IMR-90 (cell line): ENCODE measurements around the gene PRKCG. TPM values are rescaled to one million over a fixed set of nuclear protein-coding genes. Genes with fewer than 3 reads are reported as not detected.

Source experiments
- ATAC-seq: fragments of 200-7000 bp; cut with Tn5 transposase; 2 replicates; pipeline ENCODE4 v1.9.1; 2020; ENCODE audit warnings: low read depth, mild to moderate bottlenecking, moderate library complexity
- BruUV-seq: library from RNA; stranded (reverse); fragments of 400-500 nt; replicated peaks from 2 replicates; lab custom pipeline; 2021; lab: Mats Ljungman, UMichigan
- CTCF ChIA-PET: fragments of 300-600 bp; formaldehyde crosslinking; extraction: SDS; loops from one replicate; lab custom pipeline; 2021; ENCODE audit warnings: antibody characterized with exemption; lab: Yijun Ruan, JAX
- POLR2A ChIA-PET: fragments of 300-600 bp; sonication (Branson Sonifier 250); formaldehyde crosslinking; loops from one replicate; lab custom pipeline; 2022; ENCODE audit warnings: antibody characterized with exemption; ENCODE audit not compliant: unreplicated experiment; lab: Charles Lee
- DNase-seq: peaks from one replicate; pipeline ENCODE4 v3.0.0; 2013
- H2AFZ ChIP-seq: replicated peaks from 2 replicates; pipeline ENCODE3; 2013; ENCODE audit warnings: low read length, mild to moderate bottlenecking; ENCODE audit not compliant: poor library complexity
- H2AK5ac ChIP-seq: 2 replicates; pipeline ENCODE4 v1.6.1; 2013; ENCODE audit warnings: low read depth, low read length, inconsistent platforms
- H2AK9ac ChIP-seq: replicated peaks from 2 replicates; pipeline ENCODE3; 2013; ENCODE audit warnings: mild to moderate bottlenecking, low read depth, low read length, moderate library complexity; ENCODE audit not compliant: poor library complexity
- H2BK120ac ChIP-seq: 2 replicates; pipeline ENCODE4 v1.6.1; 2013; ENCODE audit warnings: low read depth, low read length, inconsistent platforms
- H2BK15ac ChIP-seq: 3 replicates; pipeline ENCODE4 v1.6.1; 2013; ENCODE audit warnings: low read depth, low read length, inconsistent platforms
- H2BK20ac ChIP-seq: 2 replicates; pipeline ENCODE4 v1.6.1; 2013; ENCODE audit warnings: low read depth, mild to moderate bottlenecking, inconsistent platforms, low read length, moderate library complexity
- H2BK5ac ChIP-seq: 2 replicates; pipeline ENCODE4 v1.6.1; 2013; ENCODE audit warnings: mild to moderate bottlenecking, low read depth, low read length, inconsistent platforms; ENCODE audit not compliant: poor library complexity, severe bottlenecking
- H3K14ac ChIP-seq: replicated peaks from 2 replicates; pipeline ENCODE4 v1.6.1; 2013; ENCODE audit warnings: low read depth, low read length, inconsistent platforms
- H3K18ac ChIP-seq: 2 replicates; pipeline ENCODE4 v1.6.1; 2013; ENCODE audit warnings: low read depth, low read length, control low read depth
- H3K23ac ChIP-seq: 2 replicates; pipeline ENCODE4 v1.6.1; 2013; ENCODE audit warnings: low read depth, low read length, inconsistent platforms
- H3K27ac ChIP-seq: 2 replicates; pipeline ENCODE4 v1.5.1; 2013; ENCODE audit warnings: mild to moderate bottlenecking, control low read depth, low read length; ENCODE audit not compliant: insufficient read depth
- H3K27me3 ChIP-seq: 2 replicates; pipeline ENCODE4 v1.6.1; 2013; ENCODE audit warnings: low read length; ENCODE audit not compliant: control insufficient read depth, insufficient read depth
- H3K36me3 ChIP-seq: 2 replicates; pipeline ENCODE4 v1.6.1; 2013; ENCODE audit warnings: low read length, mixed read lengths; ENCODE audit not compliant: control insufficient read depth, insufficient read depth
- H3K4ac ChIP-seq: 2 replicates; pipeline ENCODE4 v1.6.1; 2013; ENCODE audit warnings: low read depth, low read length, inconsistent platforms
- H3K4me1 ChIP-seq: 2 replicates; pipeline ENCODE4 v1.6.1; 2013; ENCODE audit warnings: low read length, mixed read lengths; ENCODE audit not compliant: control insufficient read depth, insufficient read depth
- H3K4me2 ChIP-seq: 2 replicates; pipeline ENCODE4 v1.6.1; 2013; ENCODE audit warnings: low read depth, mild to moderate bottlenecking, control low read depth, low read length, moderate library complexity
- H3K4me3 ChIP-seq: 2 replicates; pipeline ENCODE4 v1.5.1; 2013; ENCODE audit warnings: low read depth, mild to moderate bottlenecking, control low read depth, low read length, moderate library complexity; ENCODE audit not compliant: insufficient read depth
- H3K56ac ChIP-seq: 2 replicates; pipeline ENCODE4 v1.6.1; 2013; ENCODE audit warnings: low read length, inconsistent platforms; ENCODE audit not compliant: insufficient read depth; ENCODE audit errors: extremely low read depth
- H3K79me1 ChIP-seq, 2 experiments: 2 replicates each; pipeline ENCODE4 v1.6.1; 2013; ENCODE audit warnings: low read length in 2 of 2, inconsistent platforms in 1 of 2, low read depth in 1 of 2
- H3K9ac ChIP-seq: 2 replicates; pipeline ENCODE4 v1.6.1; 2013; ENCODE audit warnings: low read depth, low read length, control low read depth
- H3K9me1 ChIP-seq: 2 replicates; pipeline ENCODE4 v1.6.1; 2013; ENCODE audit warnings: low read length, inconsistent platforms; ENCODE audit not compliant: insufficient read depth
- H3K9me3 ChIP-seq: 2 replicates; pipeline ENCODE4 v1.6.1; 2013; ENCODE audit warnings: low read length; ENCODE audit not compliant: control insufficient read depth, insufficient read depth
- H4K20me1 ChIP-seq: 2 replicates; pipeline ENCODE4 v1.6.1; 2013; ENCODE audit warnings: low read length, inconsistent platforms; ENCODE audit not compliant: insufficient read depth
- H4K5ac ChIP-seq: 2 replicates; pipeline ENCODE4 v1.6.1; 2013; ENCODE audit warnings: mild to moderate bottlenecking, low read depth, low read length, control low read depth
- H4K8ac ChIP-seq, 2 experiments: 2 replicates each; pipeline ENCODE4 v1.6.1; 2013; ENCODE audit warnings: low read depth in 2 of 2, low read length in 2 of 2, control low read depth in 1 of 2, inconsistent platforms in 1 of 2
- H4K91ac ChIP-seq: 2 replicates; pipeline ENCODE4 v1.6.1; 2013; ENCODE audit warnings: low read depth, low read length, inconsistent platforms; ENCODE audit not compliant: insufficient read depth
- BHLHE40 ChIP-seq: fragments of 150-350 bp; IDR thresholded peaks from 2 replicates; pipeline ENCODE4 v1.6.1; 2016; ENCODE audit warnings: mild to moderate bottlenecking, low read depth, low read length
- CEBPB ChIP-seq: IDR thresholded peaks from 2 replicates; pipeline ENCODE4 v1.6.1; 2012; ENCODE audit warnings: low read depth, low read length, improper control_type of control experiment
- CHD1 ChIP-seq: IDR thresholded peaks from 2 replicates; pipeline ENCODE4 v1.6.1; 2012; ENCODE audit warnings: low read depth, low read length, improper control_type of control experiment
- FOS ChIP-seq: fragments of 150-350 bp; IDR thresholded peaks from 2 replicates; pipeline ENCODE4 v1.6.1; 2016; ENCODE audit warnings: low read depth, low read length
- MAFK ChIP-seq: IDR thresholded peaks from 2 replicates; pipeline ENCODE4 v1.6.1; 2012; ENCODE audit warnings: low read depth, low read length, improper control_type of control experiment
- MAZ ChIP-seq: IDR thresholded peaks from 2 replicates; pipeline ENCODE4 v1.6.1; 2012; ENCODE audit warnings: low read depth, mild to moderate bottlenecking, low read length, improper control_type of control experiment, moderate library complexity, borderline replicate concordance
- NFE2L2 ChIP-seq: fragments of 150-350 bp; IDR thresholded peaks from 2 replicates; pipeline ENCODE4 v1.6.1; 2016; ENCODE audit warnings: low read depth, mild to moderate bottlenecking, low read length
- RAD21 ChIP-seq: IDR thresholded peaks from 2 replicates; pipeline ENCODE4 v1.6.1; 2012; ENCODE audit warnings: low read length, improper control_type of control experiment
- RCOR1 ChIP-seq: IDR thresholded peaks from 2 replicates; pipeline ENCODE4 v1.6.1; 2012; ENCODE audit warnings: mild to moderate bottlenecking, low read length, improper control_type of control experiment; ENCODE audit not compliant: insufficient replicate concordance
- RFX5 ChIP-seq: IDR thresholded peaks from 2 replicates; pipeline ENCODE4 v1.8.0; 2012; ENCODE audit warnings: low read depth, mild to moderate bottlenecking, low read length, moderate library complexity
- WGBS, 2 experiments: methylation state at CpG; one replicate each; pipeline versions ENCODE4 v1.1.5 to v1.1.7; 2013; ENCODE audit warnings: missing lambda C conversion rate in 2 of 2; ENCODE audit not compliant: insufficient read length in 1 of 2; ENCODE audit errors: extremely low coverage in 2 of 2; 5-methylcytosine and 5-hydroxymethylcytosine counted together
- dilution Hi-C: fragments of 300-500 bp; cut with HindIII; formaldehyde crosslinking; loops from one replicate; pipeline ENCODE4 v1.14.3; 2018; ENCODE audit warnings: low sequenced_read_pairs; ENCODE audit not compliant: unreplicated experiment
- in situ Hi-C: fragments of 300-500 bp; cut with MboI; formaldehyde crosslinking; loops from 3 replicates; pipeline ENCODE4 v1.14.3; 2019; ENCODE audit warnings: low sequenced_read_pairs, inconsistent platforms, mixed read lengths
- intact Hi-C: fragments of 100-400 bp; cut with micrococcal nuclease; formaldehyde crosslinking; loops from 2 replicates; pipeline ENCODE4 v1.10.0; 2022
- polyA plus RNA-seq, 3 experiments: library from polyadenylated mRNA; depleted of rRNA; stranded (reverse); fragments of >200 nt; gene quantifications; 2 replicates each; pipeline ENCODE4 v1.2.3, GENCODE V29; 2012; ENCODE audit warnings: low replicate concordance in 1 of 3
- total RNA-seq: library from RNA; depleted of rRNA; stranded (reverse); fragments of >200 nt; gene quantifications from 2 replicates; pipeline ENCODE4 v1.2.3, GENCODE V29; 2012
- TF ChIP-seq, protein P1 (sequence below): fragments of 150-350 bp; IDR thresholded peaks from 2 replicates; pipeline ENCODE4 v1.6.1; 2017; ENCODE audit warnings: mild to moderate bottlenecking, antibody characterized with exemption, low read length, low read depth
- TF ChIP-seq, protein P2 (sequence below): conservative IDR thresholded peaks from 2 replicates; pipeline ENCODE4 v1.5.1; 2012; ENCODE audit warnings: mild to moderate bottlenecking, low read depth, low read length, improper control_type of control experiment
- TF ChIP-seq, protein P3 (sequence below): fragments of 150-350 bp; IDR thresholded peaks from 2 replicates; pipeline ENCODE4 v1.6.1; 2016; ENCODE audit warnings: low read depth, mild to moderate bottlenecking, low read length, moderate library complexity, borderline replicate concordance

Gene PRKCG
- total and polyA plus RNA-seq, 2 of the 4 experiments (the other 2 are of a cell fraction), result not detected

DNA sequence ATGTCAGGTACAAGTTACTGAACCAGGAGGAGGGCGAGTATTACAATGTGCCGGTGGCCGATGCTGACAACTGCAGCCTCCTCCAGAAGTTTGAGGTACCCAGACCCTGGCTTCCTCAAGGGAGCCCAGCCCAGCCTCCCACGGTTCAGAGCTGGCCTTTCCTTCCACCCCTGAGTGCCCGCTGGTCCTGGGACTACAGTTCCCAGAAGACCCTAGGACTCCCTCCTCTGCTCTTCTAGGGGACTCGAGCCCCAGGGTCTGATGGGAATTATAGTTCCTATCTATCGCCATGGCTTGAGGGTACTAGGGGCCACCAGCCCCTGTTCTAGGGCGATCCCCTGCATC lies 11.0 kb downstream of the PRKCG start:
- H2AFZ ChIP-seq, result no peak overlapping the region
- H2AK5ac ChIP-seq, result no peak overlapping the region
- no TSS peak for BruUV-seq
- no peak overlapping the region for H2BK120ac ChIP-seq
- no peaks in the 10 kb centered on the region for H3K9me3 ChIP-seq
- DNase-seq (no peak), ATAC-seq (peak; percentile 42; the same call in 1 of the 2 replicates)
- H3K14ac ChIP-seq, result no peak overlapping the region
- no peak overlapping the region for H3K56ac ChIP-seq
- no peak overlapping the region for H3K4me2 ChIP-seq
- no peaks in the 10 kb centered on the region for H3K9me1 ChIP-seq
- no peak overlapping the region for H2AK9ac ChIP-seq
- H3K9ac ChIP-seq, result no peak overlapping the region
- intact Hi-C loops (no loop called here), dilution Hi-C loops (no loop called here), in situ Hi-C loops (no loop called here)
- H3K4me3 ChIP-seq, result no peak overlapping the region
- H4K8ac ChIP-seq, result no peak overlapping the region
- TF ChIP-seq NFE2L2 (no peak), RFX5 (no peak), CEBPB (no peak), BHLHE40 (no peak), CHD1 (no peak), RAD21 (no peak), FOS (no peak), MAZ (no peak), RCOR1 (no peak), MAFK (no peak)
- TF ChIP-seq, protein P1, sequence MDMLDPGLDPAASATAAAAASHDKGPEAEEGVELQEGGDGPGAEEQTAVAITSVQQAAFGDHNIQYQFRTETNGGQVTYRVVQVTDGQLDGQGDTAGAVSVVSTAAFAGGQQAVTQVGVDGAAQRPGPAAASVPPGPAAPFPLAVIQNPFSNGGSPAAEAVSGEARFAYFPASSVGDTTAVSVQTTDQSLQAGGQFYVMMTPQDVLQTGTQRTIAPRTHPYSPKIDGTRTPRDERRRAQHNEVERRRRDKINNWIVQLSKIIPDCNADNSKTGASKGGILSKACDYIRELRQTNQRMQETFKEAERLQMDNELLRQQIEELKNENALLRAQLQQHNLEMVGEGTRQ, result no peak
- TF ChIP-seq, protein P2, sequence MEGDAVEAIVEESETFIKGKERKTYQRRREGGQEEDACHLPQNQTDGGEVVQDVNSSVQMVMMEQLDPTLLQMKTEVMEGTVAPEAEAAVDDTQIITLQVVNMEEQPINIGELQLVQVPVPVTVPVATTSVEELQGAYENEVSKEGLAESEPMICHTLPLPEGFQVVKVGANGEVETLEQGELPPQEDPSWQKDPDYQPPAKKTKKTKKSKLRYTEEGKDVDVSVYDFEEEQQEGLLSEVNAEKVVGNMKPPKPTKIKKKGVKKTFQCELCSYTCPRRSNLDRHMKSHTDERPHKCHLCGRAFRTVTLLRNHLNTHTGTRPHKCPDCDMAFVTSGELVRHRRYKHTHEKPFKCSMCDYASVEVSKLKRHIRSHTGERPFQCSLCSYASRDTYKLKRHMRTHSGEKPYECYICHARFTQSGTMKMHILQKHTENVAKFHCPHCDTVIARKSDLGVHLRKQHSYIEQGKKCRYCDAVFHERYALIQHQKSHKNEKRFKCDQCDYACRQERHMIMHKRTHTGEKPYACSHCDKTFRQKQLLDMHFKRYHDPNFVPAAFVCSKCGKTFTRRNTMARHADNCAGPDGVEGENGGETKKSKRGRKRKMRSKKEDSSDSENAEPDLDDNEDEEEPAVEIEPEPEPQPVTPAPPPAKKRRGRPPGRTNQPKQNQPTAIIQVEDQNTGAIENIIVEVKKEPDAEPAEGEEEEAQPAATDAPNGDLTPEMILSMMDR, result no peak
- TF ChIP-seq, protein P3, sequence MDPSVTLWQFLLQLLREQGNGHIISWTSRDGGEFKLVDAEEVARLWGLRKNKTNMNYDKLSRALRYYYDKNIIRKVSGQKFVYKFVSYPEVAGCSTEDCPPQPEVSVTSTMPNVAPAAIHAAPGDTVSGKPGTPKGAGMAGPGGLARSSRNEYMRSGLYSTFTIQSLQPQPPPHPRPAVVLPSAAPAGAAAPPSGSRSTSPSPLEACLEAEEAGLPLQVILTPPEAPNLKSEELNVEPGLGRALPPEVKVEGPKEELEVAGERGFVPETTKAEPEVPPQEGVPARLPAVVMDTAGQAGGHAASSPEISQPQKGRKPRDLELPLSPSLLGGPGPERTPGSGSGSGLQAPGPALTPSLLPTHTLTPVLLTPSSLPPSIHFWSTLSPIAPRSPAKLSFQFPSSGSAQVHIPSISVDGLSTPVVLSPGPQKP, result no peak
- H2BK20ac ChIP-seq, result no peak overlapping the region
- H4K20me1 ChIP-seq, result no peaks in the 10 kb centered on the region
- peaks cover 19% of the 10 kb centered on the region for H3K27me3 ChIP-seq
- H3K23ac ChIP-seq, result no peak overlapping the region
- H3K18ac ChIP-seq, result no peak overlapping the region
- no peak overlapping the region for H4K91ac ChIP-seq
- H2BK5ac ChIP-seq, result no peak overlapping the region
- ChIA-PET CTCF (no interaction called here), POLR2A (no interaction called here)
- H3K79me1 ChIP-seq, result no peaks in the 10 kb centered on the region
- no peak overlapping the region for H3K27ac ChIP-seq
- H3K4me1 ChIP-seq, result no peaks in the 10 kb centered on the region
- H3K36me3 ChIP-seq, result no peaks in the 10 kb centered on the region
- H3K4ac ChIP-seq, result no peak overlapping the region
- no peak overlapping the region for H2BK15ac ChIP-seq
- WGBS, 2 experiments, result 80% methylated on average over 2 of the region's 8 CpGs; no CpG with 5 or more reads in 1 of the 2 experiments
- H4K5ac ChIP-seq, result no peak overlapping the region
